NCI-H345 (cell line): ENCODE results near the gene KMT2D.

Source experiments
- DNase-seq: peaks from one replicate; lab custom pipeline; 2025; lab: John Stamatoyannopoulos, UW

KMT2D gene

DNA sequence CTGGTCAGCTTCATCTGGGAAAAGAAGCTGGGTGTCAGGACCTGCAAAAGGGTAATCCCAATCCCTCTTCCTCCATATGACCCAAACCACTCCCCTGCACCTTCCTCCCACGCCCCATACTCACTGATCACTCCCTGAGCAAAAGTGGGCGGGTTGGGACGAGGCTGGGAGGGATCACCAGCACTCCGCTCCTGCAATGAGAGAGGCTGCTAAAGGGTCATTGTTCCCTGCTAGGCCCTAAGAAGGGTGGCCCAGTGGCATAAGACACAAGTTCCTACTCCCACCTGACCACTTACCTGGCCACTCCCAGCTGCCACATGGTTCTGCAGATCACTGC, 26.3 kb downstream of the KMT2D start:
- no peak for DNase-seq

DNA sequence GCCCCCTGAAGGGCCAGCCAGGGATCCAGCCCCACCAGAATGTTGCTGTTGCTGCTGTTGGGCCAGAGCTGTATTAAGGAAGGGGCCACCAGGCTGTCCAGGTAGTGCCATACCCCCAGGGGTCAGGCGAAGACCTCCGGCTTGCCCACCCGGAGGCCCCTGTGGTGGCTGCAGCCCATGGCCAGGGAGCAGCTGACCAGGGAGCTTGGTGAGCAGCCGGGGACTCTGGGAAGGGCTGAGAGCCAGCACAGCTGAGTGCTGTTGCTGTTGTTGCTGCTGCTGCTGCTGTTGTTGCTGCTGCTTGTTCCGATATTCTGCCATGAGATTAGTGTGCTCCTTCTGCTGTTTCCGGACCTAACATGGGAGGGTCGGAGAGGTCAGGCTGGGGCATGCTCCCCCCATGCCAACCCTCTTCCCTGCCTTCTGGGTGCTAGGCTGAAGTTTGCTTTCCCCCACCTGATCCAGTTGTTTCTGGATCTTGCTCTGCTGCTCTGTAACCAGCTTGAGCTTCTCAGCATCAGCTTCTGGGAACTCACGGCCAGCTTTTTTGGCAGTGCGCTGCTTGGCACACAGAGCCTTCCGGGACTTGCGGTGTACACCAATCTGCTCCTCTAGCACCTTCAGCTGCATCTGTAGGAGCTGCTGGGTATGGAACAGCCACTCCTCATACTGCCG, 26.8 kb downstream of the KMT2D start:
- DNase-seq = no peak

DNA sequence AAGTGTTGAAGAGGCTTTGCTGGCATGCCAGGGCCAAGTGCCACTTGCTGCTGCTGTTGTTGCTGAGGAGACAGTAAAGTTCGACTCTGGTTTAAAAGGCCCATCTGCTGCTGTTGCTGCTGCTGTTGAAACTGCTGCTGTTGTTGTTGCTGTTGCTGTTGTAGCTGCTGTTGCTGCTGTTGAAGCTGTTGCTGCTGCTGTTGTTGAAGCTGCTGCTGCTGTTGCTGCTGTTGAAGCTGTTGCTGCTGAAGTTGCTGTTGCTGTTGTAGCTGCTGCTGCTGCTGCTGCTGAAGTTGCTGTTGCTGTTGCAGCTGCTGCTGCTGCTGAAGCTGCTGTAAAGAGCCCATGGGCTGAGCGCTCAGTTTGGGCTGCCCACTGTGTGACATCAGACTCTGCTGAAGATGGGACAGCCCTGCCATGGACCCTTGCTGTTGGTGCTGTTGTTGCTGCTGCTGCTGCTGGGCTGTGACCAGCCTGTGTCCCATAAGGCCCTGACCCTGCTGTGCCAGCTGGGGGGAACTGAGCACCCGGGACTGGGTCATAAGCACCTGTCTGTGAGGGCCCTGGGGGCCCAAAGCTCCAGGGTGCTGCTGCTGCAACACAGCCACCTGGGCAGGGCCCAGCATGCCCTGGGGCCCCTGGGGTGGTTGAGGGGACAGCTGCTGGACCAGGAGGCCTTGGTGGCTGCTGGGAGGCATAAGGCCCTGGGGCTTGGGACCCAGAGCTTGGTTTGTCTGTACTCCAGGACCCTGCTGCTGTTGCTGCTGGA, 27.7 kb downstream of the KMT2D start:
- no peak for DNase-seq

DNA sequence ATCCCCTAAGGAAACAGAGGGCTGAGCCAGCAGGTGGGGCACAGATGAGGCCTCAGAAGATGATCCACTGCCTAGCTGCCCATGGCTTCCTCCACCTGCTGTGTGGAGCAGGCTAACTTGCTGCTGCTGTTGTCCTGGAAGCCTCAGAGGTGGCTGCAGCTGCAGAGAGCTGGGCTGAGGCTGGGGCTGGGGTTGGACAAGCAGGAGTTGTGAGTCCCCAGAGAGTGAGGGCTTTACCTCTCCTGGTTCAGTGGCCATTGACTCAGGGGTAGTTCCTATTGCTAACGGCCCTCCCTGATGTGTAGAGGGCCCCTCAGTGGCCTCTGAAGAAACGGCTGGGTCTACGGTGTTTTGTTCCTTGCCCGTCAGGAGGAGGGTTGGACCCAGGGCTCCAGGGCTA, 28.3 kb downstream of the KMT2D start:
- no peak for DNase-seq

DNA sequence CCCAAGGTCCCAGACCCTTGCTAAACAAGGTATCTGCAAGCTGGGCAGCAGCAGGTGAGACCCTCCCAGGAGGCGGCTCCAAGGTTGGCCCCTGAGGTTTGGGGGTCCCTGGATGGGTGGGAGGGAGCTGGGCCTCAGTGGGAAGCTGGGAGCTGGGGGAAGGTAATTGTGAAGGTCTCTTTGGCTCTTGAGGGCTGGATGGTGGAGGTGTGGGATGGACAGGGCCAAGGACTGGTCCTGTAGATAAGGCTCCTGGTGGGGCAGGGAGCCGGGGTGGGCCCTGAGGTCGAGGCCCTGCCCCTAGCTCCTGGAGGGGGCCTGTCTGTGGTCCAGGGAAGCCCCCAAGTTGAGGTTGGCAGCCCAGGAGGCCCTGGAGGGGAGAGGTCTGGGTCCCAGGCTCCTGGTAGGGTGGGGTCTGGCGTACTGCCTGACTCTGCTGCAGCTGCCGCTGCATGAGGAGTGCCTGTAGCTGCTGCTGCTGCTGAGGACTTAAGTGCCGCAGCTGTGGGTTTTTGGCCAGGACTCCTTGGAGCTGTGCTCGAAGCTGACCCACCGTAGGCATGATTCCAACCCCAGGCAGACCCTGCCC, 28.9 kb downstream of the KMT2D start:
- DNase-seq = no peak

DNA sequence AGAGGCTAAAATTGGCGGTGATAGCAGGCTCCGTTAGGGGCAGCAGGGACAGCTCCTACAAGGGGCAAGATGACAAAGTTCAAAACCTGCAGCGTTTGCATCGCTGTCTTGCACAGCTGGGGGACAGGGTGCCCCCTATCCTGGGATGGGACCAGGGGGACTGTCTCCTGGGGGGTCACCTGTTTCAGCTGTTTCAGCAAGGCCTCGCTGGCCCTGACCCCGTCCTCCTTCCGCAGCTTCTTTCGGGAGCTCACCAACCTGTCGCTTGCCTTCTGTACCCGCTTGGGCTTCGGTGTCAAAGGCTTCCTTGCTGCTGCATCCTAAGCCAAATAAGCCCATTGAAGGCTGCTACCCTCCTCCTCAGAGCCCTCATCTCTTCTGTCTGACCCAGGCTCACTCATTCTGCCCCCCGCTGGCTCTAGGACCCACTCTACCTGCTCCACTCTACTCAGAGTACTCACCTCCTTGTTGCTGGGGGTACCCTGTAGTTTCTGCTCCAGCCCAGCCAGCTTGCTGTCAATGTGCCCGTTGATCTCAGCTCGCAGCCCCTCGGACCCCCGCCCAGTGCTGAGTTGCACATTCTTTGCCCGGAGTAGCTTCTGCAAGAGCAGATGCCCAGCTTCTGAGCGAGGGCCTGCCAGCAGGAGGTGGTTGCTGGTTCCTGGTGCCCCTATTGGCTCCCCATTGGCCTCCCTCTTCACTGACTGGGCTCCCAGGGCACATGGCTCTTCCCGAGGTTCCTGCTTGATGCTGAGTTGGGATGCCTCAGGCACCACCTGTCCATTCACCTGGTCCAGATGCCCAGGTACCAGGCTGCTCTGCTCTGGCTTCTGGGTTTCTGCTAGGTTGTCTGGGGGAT, 29.7 kb downstream of the KMT2D start:
- no peak for DNase-seq

DNA sequence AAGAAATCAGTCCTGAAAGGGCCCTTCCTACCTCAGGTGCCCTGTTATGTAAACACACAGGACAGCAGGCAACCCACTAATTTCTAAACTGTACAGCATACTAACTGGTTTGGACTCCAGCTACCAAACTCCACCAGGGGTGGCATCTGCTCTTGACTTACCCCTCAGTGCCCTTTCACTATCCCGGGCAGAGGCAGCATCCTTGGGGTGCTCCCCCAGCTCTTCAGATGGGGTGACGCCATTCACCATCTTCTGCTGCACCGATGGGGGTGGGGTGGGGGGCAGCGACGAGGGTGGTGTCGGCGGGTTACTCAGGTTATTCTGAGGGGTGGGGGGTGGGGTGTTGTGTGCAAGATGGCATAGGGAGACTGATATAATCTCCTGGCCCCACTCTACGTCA, 30.5 kb downstream of the KMT2D start:
- DNase-seq = no peak

DNA sequence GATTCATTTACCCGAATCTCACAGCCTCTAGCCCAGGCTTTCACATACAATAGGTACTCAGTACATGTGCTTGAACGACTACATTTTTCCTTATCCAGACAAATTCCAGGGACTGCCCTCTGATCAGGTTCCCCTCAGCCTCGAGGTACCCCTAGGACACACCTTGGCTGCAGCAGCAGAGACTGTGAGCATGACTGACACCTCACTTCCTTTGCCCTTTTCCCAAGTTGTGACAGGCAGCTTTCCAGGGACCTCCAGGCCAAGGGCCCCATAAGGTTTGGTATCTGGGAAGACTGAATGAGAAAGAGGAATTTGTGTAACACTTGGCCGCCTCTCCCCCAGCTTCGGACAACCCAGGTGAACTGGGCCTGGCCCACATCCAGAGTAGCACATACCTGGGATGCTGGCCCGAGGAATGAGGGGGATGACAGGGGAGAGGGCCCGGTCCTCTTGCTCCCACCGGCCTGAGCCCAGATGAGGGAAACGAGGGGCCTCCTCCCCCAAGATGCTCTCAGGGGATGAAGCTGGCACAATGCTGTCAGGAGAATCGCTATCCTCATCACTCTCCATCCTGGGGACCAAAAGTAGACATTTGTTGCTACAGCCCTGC, 31.8 kb downstream of the KMT2D start:
- no peak for DNase-seq

DNA sequence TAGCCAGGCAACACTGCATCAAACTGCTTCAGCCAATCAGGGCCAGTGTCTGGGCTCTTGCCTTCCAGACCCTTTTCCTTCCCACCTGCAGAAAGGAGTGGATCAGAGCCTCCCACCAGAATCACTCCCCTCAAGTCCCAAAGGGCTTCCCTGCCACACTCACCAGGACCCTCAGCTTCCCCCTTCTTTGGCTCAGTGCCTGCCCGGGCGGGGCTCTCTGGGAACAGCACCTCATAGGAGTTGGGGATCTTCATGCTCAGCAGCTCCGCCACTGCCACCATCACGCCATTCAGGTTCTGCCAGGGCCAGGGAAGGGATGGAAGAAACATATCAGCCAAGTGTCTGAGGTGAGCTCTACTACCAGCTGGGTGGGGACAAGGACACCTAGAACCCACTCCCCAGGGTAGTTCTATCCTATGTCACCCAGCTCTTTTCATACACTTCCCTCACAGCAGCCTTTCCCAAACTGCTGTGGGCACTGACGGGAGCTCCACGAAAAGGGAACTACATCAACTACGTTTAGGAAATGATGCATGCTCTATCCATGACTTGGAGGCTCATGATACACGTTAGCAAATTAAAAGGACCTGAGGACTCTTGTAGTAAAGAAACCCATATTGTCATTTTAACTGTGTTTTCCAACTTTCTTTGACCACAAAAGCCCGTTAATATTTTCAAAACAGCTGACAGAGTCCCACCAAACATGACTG, 32.6 kb downstream of the KMT2D start:
- DNase-seq = no peak

DNA sequence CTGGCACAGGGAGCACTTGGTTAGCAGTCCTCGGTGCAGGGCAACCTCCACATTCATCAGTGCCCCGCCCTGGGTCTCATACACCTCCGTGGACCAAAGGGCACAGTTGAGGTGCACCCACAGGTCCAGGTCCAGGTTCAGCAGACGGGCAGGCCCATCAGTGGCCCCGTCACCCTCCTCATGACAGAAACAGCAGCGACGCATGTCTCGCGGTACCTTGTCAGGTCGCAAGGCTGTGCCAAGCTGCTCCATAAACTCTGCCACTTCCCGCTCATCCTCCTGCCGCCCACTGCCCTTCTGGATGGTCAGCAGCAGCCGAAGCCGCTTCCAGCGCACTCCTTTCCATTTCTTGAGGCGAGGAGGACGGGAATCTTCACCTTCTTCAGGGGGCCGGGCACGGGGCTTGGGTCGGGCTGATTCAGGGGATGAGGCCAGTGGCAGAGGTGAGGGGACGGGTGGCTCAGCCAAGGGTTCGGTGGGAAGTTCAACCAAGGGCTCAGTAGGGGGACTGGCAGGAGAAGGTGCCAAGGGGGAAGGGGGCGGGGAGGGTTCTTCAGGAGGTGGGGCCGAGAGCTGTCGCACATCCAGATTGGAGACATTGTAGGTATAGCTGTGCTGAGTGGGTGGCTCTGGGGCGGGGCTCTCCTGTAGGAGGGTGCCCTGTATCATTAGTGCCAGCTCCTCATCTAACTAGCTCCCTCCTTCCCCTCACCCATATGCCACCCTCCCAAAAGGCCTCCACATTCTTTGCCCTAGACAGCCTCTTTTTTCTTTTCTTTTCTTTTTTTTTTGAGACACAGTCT, 33.7 kb downstream of the KMT2D start:
- DNase-seq = no peak

DNA sequence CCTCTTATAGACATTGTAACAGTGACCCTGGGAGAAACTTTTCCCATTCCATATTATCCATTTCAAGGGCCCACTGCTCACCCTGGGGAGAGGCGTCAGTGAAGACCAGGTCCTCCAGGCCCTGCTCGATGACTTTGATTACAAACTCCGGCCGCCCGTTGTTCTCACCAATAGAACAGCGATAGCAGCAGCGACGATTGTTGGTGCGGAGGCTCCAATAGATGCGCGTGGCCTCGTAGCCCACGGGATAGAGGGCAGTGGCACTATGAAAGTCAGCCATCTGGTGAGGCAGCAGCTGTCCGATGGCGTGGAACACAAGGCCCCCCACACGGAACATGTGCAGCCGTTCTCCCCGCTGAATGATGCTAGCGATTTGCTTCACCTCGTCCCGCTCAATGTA, 34.5 kb downstream of the KMT2D start:
- no peak for DNase-seq

GRCh38 chr12:49025463-49025862, 35.1 kb downstream of the KMT2D start:
- no peak for DNase-seq

GRCh38 chr12:49024543-49024942, 36.1 kb downstream of the KMT2D start:
- DNase-seq = no peak

- DNase-seq = no peak
Observed at GRCh38 chr12:49023812-49024211, 36.8 kb downstream of the KMT2D start.

- no peak for DNase-seq
Observed at GRCh38 chr12:49022558-49023178, 37.9 kb downstream of the KMT2D start.

DNA sequence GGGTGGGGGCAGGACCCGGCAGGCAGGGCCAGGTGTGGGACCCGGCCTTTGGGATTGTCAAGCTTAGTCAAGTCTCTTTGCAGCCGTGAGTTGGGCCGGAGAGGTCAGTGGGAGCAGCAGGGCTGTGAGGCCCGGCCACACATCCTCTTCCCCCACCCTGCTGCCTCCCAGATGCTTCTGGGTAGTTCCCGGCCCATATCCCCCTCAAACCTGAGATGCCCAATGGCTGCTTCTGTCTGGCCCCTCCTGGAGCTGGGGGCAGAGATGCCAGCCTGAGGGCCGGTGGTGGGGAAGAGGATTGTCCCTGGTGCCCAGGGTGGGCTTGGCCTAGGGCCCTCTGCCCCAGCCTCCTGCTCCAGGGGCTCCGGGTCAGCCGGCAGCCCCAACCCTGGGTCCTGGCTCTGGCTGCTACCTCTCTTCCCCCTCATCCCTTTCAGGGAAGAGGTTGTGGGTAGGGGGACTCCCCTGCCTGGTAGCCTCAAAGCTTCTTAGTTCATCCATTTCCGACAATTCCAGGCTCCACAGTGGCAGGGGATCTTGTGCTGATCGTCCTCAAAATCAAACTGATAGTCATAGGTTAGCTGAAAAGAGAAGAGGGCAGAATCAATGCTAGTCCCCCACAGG, 39.2 kb downstream of the KMT2D start:
- DNase-seq = no peak

- DNase-seq = no peak
Observed at GRCh38 chr12:49020441-49020840, 40.2 kb downstream of the KMT2D start.

- no peak for DNase-seq
Observed at GRCh38 chr12:49019443-49020324, 40.9 kb downstream of the KMT2D start.

GRCh38 chr12:49019120-49019430, 41.5 kb downstream of the KMT2D start:
- no peak for DNase-seq
